HCT116 (cell line): Measurements from ENCODE around the gene MMP17.

ENCODE experiments used
- EZH2 ChIP-seq: fragments of 200-600 bp; sonication (generic); IDR thresholded peaks from 2 replicates; pipeline ENCODE4 v1.6.1; 2017; ENCODE audit warnings: antibody characterized with exemption, mixed run types
- EZH2phosphoT487 ChIP-seq: fragments of 200-600 bp; IDR thresholded peaks from 2 replicates; pipeline ENCODE4 v1.6.1; 2018; ENCODE audit warnings: antibody characterized with exemption, borderline replicate concordance
- POLR2A ChIP-seq: IDR thresholded peaks from 2 replicates; pipeline ENCODE4 v1.7.0; 2011; ENCODE audit warnings: borderline replicate concordance; ENCODE audit not compliant: insufficient read depth, insufficient read length; ENCODE audit errors: extremely low read depth
- POLR2AphosphoS5 ChIP-seq: IDR thresholded peaks from 2 replicates; pipeline ENCODE4 v1.6.1; 2011; ENCODE audit warnings: mild to moderate bottlenecking, low read depth, low read length, moderate library complexity
- RAD21 ChIP-seq: IDR thresholded peaks from 2 replicates; pipeline ENCODE4 v1.6.1; 2012; ENCODE audit warnings: low read depth, mild to moderate bottlenecking
- SIN3A ChIP-seq: IDR thresholded peaks from 2 replicates; pipeline ENCODE4 v1.6.1; 2012; ENCODE audit warnings: low read depth
- YY1 ChIP-seq: IDR thresholded peaks from 2 replicates; pipeline ENCODE4 v1.6.1; 2011; ENCODE audit warnings: low read length, low read depth, moderate library complexity, mild to moderate bottlenecking; ENCODE audit not compliant: insufficient replicate concordance; ENCODE audit errors: extremely low read depth
- TF ChIP-seq, protein P1 (sequence below), 3 experiments: fragments of 200-600 bp in 1 of 3; sonication (generic) in 1 of 3; IDR thresholded peaks in 2 of 3; conservative IDR thresholded peaks in 1 of 3; 2 replicates each; pipeline ENCODE4 v1.5.1; 2012 to 2017; ENCODE audit warnings: low read depth in 2 of 3, low read length in 2 of 3, antibody characterized with exemption in 1 of 3, borderline replicate concordance in 1 of 3, control low read depth in 1 of 3, mild to moderate bottlenecking in 1 of 3, mixed read lengths in 1 of 3, mixed run types in 1 of 3, moderate library complexity in 1 of 3; ENCODE audit not compliant: insufficient read depth in 1 of 3
- TF ChIP-seq, protein P2 (sequence below): IDR thresholded peaks from 2 replicates; pipeline ENCODE4 v1.6.1; 2012
- TF ChIP-seq, protein P3 (sequence below): IDR thresholded peaks from 2 replicates; pipeline ENCODE4 v1.6.1; 2012; ENCODE audit warnings: low read depth

DNA sequence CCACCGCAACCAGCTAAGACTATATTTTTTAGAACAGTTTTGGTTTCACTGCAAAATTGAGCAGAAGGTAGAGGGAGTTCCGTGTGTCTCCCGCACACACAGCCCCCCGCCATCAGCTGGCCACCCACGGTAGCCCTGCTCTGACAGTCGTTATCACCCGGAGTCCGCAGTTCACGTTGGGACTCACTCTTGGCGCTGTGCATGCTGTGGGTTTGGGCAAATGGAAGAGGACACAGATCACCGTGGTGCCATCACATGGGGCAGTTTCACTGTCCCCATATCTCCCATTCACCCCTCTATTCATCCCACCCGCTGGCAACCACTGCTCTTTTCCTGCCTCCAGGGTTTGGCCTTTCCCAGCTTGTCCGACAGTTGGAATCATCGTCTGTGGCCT, 34.4 kb downstream of the MMP17 start:
- TF ChIP-seq, protein P1, sequence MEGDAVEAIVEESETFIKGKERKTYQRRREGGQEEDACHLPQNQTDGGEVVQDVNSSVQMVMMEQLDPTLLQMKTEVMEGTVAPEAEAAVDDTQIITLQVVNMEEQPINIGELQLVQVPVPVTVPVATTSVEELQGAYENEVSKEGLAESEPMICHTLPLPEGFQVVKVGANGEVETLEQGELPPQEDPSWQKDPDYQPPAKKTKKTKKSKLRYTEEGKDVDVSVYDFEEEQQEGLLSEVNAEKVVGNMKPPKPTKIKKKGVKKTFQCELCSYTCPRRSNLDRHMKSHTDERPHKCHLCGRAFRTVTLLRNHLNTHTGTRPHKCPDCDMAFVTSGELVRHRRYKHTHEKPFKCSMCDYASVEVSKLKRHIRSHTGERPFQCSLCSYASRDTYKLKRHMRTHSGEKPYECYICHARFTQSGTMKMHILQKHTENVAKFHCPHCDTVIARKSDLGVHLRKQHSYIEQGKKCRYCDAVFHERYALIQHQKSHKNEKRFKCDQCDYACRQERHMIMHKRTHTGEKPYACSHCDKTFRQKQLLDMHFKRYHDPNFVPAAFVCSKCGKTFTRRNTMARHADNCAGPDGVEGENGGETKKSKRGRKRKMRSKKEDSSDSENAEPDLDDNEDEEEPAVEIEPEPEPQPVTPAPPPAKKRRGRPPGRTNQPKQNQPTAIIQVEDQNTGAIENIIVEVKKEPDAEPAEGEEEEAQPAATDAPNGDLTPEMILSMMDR (IDR thresholded peaks at IDR 0.05 in 2 of 3, conservative IDR thresholded peaks at IDR 0.05 in 1 of 3; ENCODE audit: borderline replicate concordance in 1 of 3, insufficient read depth in 1 of 3, low read depth in 2 of 3, low read length in 2 of 3): no peak
- TF ChIP-seq POLR2AphosphoS5 (no peak), YY1 (no peak), POLR2A (no peak), EZH2phosphoT487 (no peak), RAD21 (no peak), SIN3A (no peak), EZH2 (no peak)
- TF ChIP-seq, protein P2, sequence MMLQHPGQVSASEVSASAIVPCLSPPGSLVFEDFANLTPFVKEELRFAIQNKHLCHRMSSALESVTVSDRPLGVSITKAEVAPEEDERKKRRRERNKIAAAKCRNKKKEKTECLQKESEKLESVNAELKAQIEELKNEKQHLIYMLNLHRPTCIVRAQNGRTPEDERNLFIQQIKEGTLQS: no peak
- TF ChIP-seq, protein P3, sequence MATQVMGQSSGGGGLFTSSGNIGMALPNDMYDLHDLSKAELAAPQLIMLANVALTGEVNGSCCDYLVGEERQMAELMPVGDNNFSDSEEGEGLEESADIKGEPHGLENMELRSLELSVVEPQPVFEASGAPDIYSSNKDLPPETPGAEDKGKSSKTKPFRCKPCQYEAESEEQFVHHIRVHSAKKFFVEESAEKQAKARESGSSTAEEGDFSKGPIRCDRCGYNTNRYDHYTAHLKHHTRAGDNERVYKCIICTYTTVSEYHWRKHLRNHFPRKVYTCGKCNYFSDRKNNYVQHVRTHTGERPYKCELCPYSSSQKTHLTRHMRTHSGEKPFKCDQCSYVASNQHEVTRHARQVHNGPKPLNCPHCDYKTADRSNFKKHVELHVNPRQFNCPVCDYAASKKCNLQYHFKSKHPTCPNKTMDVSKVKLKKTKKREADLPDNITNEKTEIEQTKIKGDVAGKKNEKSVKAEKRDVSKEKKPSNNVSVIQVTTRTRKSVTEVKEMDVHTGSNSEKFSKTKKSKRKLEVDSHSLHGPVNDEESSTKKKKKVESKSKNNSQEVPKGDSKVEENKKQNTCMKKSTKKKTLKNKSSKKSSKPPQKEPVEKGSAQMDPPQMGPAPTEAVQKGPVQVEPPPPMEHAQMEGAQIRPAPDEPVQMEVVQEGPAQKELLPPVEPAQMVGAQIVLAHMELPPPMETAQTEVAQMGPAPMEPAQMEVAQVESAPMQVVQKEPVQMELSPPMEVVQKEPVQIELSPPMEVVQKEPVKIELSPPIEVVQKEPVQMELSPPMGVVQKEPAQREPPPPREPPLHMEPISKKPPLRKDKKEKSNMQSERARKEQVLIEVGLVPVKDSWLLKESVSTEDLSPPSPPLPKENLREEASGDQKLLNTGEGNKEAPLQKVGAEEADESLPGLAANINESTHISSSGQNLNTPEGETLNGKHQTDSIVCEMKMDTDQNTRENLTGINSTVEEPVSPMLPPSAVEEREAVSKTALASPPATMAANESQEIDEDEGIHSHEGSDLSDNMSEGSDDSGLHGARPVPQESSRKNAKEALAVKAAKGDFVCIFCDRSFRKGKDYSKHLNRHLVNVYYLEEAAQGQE: no peak
